ENCODE data around the gene CCDC93. TPM values are rescaled to one million over a fixed set of nuclear protein-coding genes. Genes with fewer than 3 reads are reported as not detected.

Gene CCDC93
- polyA plus RNA-seq, 4 donors = 37.1 to 58.1 (median 42.7) TPM

DNA sequence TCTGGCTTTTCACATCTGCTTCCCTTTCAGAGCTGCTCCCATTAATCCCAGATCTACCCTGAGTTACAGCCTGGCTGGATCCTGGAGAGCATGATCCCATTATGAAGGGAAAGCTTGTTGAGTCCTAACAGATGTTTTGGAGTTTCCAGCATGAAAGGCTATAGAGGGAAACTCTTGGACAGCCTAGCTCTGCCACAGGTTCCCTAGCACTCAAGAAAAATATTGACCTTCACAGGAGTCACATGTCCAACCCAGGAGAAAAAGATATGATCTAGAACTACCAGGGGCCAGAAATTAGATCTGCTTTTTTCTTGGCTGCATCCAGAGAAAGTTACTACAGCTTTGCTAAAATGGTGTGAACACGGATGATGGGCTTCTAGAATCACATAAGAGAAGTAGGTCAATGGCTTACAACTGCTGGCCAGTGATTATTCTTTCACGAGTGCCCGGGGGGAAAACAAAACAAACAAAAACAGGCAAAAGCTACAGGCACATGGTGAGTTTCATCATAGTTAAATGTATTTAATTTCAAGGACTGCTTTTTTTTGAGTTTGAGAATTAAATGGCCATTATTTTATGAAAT, 15.9 kb downstream of the CCDC93 start:
- no peak for DNase-seq (ENCODE audit: low read depth in 4 of 4, low spot score in 3 of 4)

DNA sequence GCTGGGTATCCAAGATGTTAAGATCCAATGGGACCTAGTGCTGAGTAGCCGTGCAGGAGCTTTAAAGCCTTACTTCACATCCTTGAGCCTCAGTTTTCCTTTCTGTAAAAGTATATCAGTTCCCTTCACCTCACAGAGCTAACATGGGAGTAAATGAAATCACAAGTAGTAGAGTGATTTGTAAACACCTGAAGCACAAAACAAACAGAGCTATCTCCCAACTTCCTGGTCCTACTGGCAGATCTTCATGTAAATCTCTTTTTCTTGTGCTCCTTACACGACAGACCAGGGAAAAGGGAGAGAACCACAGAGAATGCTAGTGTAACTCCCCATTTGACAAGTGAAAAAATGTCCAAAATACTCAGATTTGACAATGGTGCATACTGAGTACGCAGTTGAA, 17.3 kb downstream of the CCDC93 start:
- no peak for DNase-seq (ENCODE audit: low read depth in 4 of 4, low spot score in 3 of 4)

DNA sequence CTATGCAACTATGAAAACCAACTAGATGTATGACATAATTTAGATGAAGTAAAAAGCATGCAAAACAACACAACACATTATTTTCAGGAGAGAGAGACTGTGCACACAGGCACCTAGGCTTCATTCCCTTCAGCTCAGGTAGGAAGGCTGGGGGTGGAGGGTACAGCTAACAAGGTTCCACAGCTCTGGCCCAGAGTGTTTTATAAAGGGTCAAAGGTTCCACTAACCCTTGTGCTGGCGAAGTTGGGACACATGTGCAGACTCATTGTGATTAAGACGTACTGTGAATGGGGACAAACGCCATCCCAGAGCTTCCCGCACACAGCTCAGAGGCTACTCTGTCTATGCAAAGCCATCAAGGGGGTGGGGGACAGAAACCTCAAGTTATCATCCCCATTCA, 19.1 kb downstream of the CCDC93 start:
- DNase-seq (ENCODE audit: low read depth in 4 of 4, low spot score in 3 of 4) = no peak

DNA sequence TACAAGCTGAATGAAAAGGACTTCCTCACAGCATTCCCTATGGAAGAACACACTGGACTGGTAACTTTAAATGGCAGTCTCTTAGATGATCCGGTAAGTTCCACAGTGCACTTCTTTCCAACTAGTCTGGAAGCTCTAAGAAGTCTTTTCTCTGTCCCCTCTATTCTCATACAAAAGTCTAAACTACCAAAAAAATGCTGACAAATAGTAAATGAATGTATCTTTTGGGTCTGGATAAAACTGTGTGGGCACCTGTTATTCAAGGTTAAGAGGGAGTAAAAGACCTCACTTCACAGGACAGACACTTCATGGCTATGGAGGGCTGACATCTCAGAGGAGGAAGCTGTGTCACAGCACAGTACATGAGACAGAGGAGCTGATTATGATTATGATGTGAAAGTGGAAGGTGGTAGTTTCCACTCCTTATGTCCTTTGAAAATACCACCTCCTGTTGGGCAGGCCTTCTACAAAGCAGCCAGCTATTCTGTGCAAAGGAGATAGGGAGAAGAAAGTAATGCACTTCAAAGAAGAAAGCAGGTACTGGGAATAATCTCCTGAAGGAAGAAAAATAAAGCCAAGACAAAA, 23.9 kb downstream of the CCDC93 start:
- no peak for DNase-seq (ENCODE audit: low read depth in 4 of 4, low spot score in 3 of 4)

DNA sequence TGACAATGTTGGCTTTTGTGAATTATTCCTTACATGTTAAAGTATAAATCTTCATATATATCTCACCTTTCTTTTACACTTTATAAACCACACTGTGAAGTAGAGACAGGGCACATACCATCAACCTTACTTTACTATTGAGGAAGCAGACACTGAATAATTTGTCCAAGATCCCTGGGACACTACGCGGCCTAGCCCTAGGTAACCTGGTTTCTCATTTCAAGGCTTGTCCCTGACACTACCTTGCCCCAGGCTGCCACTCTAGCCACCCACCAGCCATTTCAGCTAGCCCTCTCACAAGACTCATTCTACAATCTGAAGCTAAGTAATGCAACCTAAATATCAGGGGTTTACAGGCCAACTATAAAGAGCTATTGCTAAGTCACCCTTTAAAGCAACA, 26.7 kb downstream of the CCDC93 start:
- no peak for DNase-seq (ENCODE audit: low read depth in 4 of 4, low spot score in 3 of 4)

DNA sequence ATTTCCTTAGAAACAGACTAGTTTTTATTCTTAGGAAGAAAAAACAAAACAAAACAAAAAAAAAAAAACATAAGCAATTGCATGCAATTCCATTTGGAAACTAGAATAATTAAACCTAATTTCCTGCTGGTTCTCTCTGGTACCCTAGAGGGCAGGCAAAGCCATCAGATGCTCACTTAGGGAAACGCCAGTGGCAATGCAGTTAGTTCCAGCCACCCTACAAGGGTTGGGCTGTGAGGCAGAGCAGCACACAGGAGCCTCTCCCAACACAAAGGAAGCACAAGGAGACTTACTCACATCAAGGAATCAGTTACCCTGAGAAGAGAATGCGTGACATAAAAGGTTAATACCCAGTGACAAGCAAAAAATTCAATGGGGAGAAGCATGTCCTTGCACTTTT, 28.8 kb downstream of the CCDC93 start:
- no peak for DNase-seq (ENCODE audit: low read depth in 4 of 4, low spot score in 3 of 4)

DNA sequence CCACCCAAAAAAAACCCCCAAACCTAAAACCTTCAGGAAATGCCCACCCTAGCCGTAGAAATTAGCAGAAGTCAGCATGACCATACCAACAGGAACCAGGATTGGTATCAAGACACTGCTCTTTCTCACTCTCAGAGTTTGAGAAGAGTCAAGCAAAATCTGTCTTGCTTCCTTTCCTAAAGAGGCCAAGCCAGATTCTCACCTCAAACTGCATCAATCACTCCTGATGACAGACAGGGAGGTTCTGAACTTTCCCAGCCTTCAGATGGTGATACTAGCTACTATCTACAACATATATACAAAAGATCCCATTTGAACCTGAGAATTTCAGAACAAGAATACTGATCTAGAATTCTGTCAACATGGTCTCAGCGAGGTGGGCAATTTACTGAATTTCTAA, 29.7 kb downstream of the CCDC93 start:
- no peak for DNase-seq (ENCODE audit: low read depth in 4 of 4, low spot score in 3 of 4)

DNA sequence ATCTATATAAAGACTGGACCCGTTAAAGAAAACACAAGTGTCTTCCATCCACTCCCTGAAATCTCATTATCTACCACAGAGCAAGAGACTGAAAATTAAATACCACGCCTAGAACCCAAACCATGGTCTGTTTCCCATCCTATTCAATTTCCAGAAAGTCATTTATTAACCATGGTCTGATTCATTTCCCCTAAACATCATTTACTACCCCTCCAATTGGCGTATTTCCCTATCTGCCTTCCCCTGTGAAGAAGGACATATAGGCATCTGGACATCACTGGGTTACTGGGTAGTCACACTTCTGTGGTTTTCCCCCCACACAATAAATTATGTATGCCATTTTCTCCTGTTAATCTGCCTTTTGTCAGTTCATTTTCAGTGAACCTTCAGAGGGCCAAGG, 30.8 kb downstream of the CCDC93 start:
- DNase-seq (ENCODE audit: low read depth in 4 of 4, low spot score in 3 of 4) = no peak

DNA sequence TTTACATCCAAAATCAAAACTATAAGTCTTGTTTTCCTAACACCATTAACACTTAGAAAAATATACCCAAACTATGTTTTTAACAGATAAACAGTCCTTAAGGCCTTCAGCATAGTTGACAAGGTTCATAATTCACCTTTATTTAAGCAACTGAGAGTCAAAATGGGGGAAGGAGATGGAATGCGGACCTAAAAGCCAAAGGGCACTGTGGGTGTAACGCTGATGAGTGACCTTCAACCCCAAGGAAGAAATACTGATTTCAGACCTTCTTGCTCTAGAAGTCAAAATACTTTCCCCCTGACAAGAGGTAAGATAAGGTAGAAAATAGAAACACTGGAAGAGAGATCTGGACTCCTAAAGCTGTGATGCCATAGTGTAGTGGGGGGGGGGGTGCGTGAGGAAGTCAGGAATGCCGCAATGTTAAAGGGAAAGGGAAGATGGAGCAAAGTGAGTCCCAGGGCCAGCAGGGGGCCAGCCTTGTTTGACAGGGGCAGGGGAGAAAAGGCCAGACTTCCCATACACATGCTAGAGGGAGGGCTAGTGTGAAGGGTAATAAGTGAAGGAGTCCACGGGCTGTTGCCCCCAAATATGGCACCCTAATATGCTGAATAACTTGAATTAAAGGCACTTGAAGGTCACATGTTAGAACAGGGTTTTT, 31.4 kb downstream of the CCDC93 start:
- no peak for DNase-seq (ENCODE audit: low read depth in 4 of 4, low spot score in 3 of 4)

DNA sequence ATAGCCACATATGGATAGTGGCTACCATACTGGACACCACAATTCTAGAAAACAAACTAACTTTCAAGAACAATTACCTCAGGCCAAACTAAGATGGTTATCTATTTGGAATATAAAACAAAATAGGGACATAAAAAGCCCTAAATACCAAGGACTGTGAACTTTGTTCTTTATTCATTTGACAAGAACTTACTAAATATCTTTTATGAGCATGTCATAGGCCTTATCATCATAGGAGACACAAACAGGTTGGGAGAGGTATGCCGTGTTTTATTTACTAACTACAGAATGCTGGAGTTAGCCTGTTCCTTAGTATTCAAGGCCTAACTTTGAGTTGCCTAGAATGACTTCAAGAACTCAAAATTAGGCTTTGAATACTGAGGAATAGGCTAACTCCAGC, 32.1 kb downstream of the CCDC93 start:
- no peak for DNase-seq (ENCODE audit: low read depth in 4 of 4, low spot score in 3 of 4)

DNA sequence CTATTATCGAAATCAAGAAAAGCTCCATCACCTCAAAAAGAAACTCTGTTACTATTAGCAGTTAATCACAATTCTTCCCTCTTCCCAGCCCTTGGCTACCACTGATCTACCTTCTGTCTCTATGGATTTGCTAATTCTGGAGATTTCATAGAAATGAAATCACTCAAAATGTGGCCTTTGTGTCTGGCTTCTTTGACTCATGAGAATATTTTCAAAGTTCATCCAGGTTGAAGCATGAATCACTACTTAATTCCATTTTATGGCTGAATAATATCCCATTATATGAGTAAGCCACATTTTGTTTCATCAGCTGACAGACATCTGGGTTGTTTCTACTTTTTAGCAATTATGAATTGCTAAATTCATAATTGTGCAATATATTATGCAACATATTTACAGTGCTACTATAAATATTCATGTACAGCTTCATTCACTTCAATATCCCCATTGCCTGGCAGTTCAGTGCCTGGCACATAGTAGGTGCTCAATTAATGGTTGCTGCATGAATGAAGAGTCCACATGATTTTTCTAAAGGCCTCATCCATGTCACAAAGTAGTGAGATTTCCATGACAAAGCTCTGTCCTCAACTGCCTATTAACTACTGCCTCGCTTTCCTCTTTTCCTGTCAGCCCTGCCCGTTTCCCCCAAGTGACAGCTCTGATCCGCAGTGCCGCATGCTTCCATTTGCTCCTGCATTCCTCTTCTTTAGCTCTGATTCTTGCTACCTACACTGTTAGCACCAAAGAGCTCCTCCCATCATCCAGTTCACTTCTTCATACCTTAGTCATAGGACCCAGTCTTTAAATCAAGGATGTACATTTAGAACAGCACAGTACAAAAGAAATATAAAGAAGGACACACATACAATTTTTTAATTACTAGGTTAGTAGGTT, 32.8 kb downstream of the CCDC93 start:
- DNase-seq (ENCODE audit: low read depth in 4 of 4, low spot score in 3 of 4) = no peak

DNA sequence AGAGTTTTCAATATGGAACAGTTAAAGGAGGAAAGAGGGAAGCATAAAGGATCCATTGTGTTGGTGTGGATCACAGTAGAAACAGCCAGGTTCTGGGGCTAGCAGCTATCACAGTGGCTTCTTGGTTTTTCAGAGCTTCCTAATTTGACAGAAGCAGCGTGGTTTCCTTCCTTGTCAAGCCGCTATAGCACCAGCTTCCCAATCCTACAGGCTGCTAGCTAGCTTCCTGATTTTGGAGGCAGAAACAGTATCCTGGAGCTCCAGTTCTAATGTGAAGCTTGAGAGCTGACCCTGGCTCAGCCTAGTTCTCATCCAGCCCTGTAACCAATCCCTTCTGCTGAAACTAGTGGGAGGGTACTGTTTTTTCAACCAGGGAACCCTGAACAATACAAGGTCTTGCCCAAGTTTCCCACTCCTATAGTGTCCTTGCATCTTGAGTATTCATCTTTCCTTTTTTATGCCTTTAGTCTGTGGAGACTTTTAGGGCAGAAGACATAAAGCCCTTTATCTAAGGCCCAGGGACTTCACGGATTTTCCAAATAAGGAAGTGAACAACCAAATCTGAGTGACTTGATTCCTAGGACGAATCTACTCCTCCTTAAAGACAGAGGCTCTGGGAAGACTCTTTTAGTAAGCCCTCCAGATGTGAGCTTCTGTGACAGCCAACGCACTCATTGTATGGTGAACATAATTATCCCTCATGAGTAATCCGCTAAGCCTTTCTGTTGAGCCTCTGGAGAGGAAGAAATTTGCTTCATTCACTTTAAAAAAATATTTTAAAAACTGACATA, 33.8 kb downstream of the CCDC93 start:
- DNase-seq (ENCODE audit: low read depth in 4 of 4, low spot score in 3 of 4) = no peak

DNA sequence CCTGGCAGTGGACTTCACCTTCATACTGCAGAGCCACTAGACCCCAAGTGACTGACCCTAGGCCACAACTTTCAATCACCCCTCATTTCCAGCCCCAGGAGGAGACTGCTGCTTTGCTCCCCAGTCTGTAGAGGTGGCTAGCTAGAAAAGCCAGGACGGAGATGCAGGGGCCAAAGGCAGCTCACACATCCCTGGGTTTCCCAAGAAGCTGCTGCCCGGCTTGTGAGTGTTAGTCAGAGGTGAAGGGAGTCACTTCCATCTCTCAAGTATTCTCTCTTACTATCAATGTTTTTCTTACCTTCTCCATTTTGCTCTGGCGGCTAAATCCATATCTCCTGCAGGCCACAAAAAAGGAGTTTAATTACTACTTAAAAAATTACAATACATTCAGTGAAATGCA, 36.2 kb downstream of the CCDC93 start:
- no peak for DNase-seq (ENCODE audit: low read depth in 4 of 4, low spot score in 3 of 4)

DNA sequence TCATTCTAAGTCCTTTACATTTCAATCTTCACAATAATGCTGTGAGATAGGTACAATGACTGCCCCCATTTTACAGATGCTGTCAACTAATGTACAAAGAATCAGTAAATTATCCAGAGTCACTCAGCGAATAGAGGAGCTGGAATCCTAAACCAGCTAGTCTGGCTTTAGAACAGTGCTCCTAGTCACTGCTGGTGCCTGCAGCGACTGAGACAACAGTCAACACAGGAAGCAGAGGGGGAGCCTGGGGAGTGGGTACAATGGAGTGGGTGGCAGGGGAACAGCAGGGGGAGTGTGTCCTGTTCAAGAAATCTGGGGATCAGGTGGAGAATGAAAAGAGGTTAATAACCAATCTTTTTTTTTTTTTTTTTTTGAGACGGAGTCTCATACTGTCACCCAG, 37.3 kb downstream of the CCDC93 start:
- DNase-seq (ENCODE audit: low read depth in 4 of 4, low spot score in 3 of 4) = no peak

DNA sequence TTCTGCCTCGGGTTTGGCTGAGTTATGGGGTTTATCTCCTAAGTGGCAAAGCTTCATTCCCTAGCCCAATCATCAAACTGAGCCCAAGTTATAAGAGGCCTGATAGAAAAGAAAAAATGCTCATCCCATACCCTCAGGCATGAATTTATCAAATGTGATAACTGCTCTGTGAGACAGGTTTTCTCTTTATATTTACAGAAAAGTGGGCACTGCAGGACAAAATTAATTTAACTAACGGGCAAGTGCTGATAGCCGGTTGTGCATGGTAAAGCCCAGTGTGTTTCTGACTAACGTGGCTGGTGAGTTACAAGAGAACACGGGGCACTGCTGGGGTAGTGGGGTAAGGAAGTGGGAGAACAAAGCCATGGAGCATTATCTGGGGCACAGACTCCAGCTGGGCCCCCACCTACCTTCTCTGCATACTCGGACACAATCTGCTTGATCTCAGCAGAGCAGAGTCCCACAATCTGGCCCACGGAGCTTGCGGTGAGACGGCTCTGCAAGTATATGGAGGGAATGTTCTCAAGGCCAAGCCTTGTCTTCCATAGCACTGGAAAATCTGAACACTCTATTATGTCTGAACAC, 40.3 kb downstream of the CCDC93 start:
- no peak for DNase-seq (ENCODE audit: low read depth in 4 of 4, low spot score in 3 of 4)

DNA sequence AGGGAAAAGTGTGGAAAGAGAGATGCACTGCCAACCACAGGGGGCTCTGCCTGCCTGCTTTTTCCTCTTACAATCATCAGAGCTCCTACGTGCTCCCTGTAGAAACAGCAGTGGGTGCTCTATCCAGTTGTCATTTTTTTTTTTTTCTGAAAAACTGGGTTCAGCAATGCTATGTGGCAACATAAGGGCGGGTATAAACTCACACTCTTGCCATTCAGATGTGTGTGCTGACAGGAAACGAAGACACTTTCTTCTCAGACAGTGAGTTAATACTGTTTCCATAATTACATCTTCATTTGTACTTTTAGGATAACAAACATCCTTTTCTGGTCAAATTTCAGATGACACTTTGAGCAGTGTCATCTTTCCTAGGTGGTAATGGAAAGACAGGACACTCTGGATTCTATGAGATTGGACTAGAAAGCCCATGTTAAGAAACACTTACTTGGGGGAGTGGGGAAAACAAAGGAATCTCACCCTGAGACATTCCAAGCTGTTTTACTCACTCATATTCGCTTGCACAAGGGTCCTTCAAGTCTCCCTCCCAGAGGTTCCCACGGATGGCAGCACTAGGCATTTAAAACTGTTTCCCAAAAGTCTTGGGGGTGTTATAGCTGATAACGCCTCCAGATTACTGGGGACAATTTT, 41.3 kb downstream of the CCDC93 start:
- DNase-seq (ENCODE audit: low read depth in 4 of 4, low spot score in 3 of 4) = no peak

DNA sequence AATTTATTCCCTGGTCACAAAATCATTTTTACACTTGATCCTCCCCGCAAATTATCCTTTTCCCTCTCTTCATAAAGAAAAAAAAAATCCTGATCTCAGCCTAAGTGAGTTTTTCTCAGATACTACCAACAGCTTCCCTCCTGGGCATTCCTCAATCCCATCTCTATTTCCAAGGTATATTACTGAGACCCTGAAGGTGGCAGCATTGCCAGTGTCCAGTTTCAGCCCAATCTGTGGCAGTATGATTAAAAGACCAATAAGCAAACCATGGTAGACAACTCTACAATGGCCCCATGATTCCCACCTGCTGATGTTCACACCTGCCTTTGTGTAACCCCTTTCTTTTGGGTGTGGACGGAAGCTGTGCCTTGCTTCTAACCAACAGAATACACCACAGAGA, 45.1 kb downstream of the CCDC93 start:
- no peak for DNase-seq (ENCODE audit: low read depth in 4 of 4, low spot score in 3 of 4)

DNA sequence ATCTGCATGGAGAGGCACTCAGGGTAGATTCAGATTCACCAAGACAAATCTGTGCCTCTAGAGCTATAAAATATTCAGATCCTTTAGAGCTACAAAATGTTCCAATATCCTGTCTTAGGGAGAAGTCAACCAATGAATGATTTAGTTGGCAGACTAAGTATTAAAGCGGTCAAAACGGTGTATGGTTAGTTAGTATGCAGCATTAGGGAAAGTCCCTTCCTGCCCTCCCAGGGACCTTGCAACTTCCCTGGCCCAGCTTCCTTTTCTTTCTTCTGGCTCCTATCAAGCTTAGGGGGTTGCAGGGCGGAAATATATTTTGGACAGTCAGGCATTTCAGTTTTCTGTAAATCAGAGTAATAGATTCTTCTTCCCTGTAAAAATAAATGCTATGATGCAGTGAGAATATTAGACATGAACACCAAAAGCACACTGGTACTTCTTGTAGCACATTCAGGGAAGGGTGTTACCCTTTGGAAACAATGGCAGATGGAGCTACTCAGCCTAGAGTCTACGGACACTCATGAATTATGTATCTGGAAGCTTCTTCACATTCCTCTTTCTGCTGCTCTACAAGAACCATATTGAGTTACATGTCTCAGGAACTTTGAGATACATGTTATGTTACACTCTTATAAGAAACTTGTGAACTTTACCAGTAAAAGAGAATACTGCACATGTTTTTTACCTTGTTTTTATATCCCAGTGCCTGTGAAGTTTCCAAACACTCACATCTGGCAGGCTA, 45.7 kb downstream of the CCDC93 start:
- DNase-seq (ENCODE audit: low read depth in 4 of 4, low spot score in 3 of 4) = no peak

DNA sequence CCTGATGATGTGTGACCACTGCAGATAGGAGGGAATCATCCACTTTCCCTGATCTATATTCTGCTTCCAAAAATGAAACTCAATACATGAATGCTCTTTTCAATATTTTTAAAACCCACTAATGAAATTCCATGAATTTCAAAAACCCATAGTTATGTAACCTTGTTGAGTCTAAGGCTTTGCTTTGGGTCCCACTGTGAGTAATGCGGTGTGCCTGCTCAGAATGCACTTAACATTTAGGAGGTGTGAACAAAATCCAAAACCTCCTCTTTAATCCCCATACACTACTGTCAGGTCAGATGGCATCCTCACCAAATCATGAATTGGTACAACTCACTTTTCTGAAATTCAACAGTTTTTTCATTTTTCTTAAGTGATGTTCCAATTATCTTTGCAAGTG, 50.4 kb downstream of the CCDC93 start:
- DNase-seq (ENCODE audit: low read depth in 4 of 4, low spot score in 3 of 4) = no peak

Data from left renal pelvis (tissue), 4 donors.